ENCODE measurements around the gene CYB561. TPM values are rescaled to one million over a fixed set of nuclear protein-coding genes. Genes with fewer than 3 reads are reported as not detected.

Gene CYB561
- total RNA-seq, 1 experiment from 2014 or later = 52.1 TPM

DNA sequence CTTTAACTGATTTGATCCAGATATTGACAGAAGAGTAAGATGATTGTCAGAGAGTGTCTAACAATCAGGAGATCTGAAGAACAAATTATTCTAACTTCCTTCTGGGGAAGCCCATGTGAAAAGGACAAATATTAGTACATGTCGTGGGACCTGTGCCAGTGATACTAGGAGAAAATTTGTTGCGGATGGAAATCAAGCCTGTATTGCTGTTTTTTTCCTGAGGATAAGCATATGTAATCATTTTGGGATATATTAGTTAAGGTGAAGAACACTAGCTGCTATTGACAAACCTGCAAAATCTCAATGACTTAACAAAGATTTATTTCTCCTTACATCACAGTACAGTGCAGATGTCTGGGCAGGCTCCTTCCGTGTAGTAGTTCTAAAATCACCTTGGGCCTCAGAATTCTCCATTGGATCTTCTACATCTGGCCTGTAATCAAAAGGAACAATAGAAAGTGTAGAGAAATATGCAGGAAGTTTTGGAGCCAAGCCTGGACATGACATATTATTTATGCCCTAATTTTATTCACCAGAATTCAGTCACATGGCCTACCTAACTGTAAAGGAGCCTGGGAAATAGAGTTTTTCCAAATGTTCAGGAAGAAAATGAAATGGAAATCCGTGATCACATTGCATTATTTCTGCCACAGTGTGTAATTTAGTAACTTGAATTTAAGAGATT, 58.3 kb downstream of the CYB561 start:
- Mint-ChIP-seq H3K27me3 (ENCODE audit: unreplicated experiment) (no peaks in the 10 kb centered on the region), H3K27ac (ENCODE audit: unreplicated experiment) (no peak overlapping the region), H3K4me1 (ENCODE audit: low read depth, unreplicated experiment) (no peaks in the 10 kb centered on the region), H3K36me3 (ENCODE audit: insufficient read depth, unreplicated experiment) (no peaks in the 10 kb centered on the region), H3K9me3 (ENCODE audit: low read depth, unreplicated experiment) (no peaks in the 10 kb centered on the region), H3K4me3 (ENCODE audit: low read depth, unreplicated experiment) (no peak overlapping the region)
- no TSS peak for BruUV-seq (replicated peaks)
- DNase-seq = no peak
- TF ChIP-seq, protein P1, sequence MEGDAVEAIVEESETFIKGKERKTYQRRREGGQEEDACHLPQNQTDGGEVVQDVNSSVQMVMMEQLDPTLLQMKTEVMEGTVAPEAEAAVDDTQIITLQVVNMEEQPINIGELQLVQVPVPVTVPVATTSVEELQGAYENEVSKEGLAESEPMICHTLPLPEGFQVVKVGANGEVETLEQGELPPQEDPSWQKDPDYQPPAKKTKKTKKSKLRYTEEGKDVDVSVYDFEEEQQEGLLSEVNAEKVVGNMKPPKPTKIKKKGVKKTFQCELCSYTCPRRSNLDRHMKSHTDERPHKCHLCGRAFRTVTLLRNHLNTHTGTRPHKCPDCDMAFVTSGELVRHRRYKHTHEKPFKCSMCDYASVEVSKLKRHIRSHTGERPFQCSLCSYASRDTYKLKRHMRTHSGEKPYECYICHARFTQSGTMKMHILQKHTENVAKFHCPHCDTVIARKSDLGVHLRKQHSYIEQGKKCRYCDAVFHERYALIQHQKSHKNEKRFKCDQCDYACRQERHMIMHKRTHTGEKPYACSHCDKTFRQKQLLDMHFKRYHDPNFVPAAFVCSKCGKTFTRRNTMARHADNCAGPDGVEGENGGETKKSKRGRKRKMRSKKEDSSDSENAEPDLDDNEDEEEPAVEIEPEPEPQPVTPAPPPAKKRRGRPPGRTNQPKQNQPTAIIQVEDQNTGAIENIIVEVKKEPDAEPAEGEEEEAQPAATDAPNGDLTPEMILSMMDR (IDR thresholded peaks at IDR 0.05; ENCODE audit: unreplicated experiment) = no peak
- CTCF ChIA-PET = no interaction called here
- intact Hi-C loops (cut with micrococcal nuclease; ENCODE audit: unreplicated experiment) = no loop called here

GRCh38 chr17:63382826-63383225, 63.3 kb downstream of the CYB561 start:
- TF ChIP-seq, protein P1 (IDR thresholded peaks at IDR 0.05; ENCODE audit: unreplicated experiment) = no peak
- Mint-ChIP-seq H3K4me1 (ENCODE audit: low read depth, unreplicated experiment) (no peaks in the 10 kb centered on the region), H3K9me3 (ENCODE audit: low read depth, unreplicated experiment) (peaks cover 3% of the 10 kb centered on the region), H3K4me3 (ENCODE audit: low read depth, unreplicated experiment) (no peak overlapping the region), H3K27ac (ENCODE audit: unreplicated experiment) (no peak overlapping the region), H3K27me3 (ENCODE audit: unreplicated experiment) (no peaks in the 10 kb centered on the region), H3K36me3 (ENCODE audit: insufficient read depth, unreplicated experiment) (peaks cover 6% of the 10 kb centered on the region)
- BruUV-seq (replicated peaks) = no TSS peak
- CTCF ChIA-PET = no interaction called here
- intact Hi-C loops (cut with micrococcal nuclease; ENCODE audit: unreplicated experiment) = no loop called here
- DNase-seq = no peak

Other genes starting within 250 kb of the CYB561 start
- 5.9 and 7.1 TPM in 2 replicates for gene ACE, start 30.8 kb upstream of the CYB561 start, total RNA-seq (2022)
- gene KCNH6, start 77.1 kb upstream of the CYB561 start, total RNA-seq (2022) = not detected in 2 replicates
- 58.9 and 61.9 TPM in 2 replicates for gene DCAF7, start 104.2 kb upstream of the CYB561 start, total RNA-seq (2022)
- gene TACO1, start 154.6 kb upstream of the CYB561 start, total RNA-seq (2022) = 14.1 and 15.4 TPM in 2 replicates
- gene MAP3K3, start 176.1 kb upstream of the CYB561 start, total RNA-seq (2022) = 10.0 and 11.4 TPM in 2 replicates

Data from Calu3 (cell line).